ENCODE results near the gene MB. TPM values are rescaled to one million over a fixed set of nuclear protein-coding genes. Genes with fewer than 3 reads are reported as not detected.

Gene MB
- total RNA-seq, 1 experiment from 2014 or later, result 1.5 TPM

DNA sequence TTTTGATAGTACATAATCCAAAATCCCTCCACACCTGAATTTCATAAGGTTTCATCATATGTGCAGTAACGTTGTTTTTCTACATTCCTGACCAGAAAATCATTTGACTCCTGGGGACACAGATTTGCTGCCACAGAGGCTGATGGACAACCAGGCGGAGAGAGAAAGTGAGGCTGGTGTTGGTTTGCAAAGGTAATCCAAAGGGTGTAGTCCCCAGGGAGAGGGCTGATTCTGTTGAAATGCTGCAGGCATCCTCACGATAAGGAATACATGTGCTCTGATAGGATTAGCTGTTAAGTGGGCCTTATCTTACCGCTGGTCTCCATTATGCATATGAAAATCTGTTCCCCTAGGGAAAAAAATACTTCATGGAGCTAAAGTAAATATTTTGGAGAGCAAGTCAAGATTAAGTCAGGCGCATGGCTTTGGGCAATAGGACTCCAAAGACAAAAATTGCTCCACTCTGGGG lies 39.2 kb upstream of the MB start:
- Histone ChIP-seq H2AFZ (ENCODE audit: low read depth, low read length, poor library complexity, severe bottlenecking) (no peak overlapping the region), H3K9ac (ENCODE audit: low read length) (no peak overlapping the region), H3K36me3 (ENCODE audit: control insufficient read depth in 1 of 2, insufficient read depth in 2 of 2, low read length in 2 of 2) (no peaks in the 10 kb centered on the region), H3K4me1 (ENCODE audit: control insufficient read depth in 1 of 2, insufficient read depth in 2 of 2, low read length in 2 of 2) (no peaks in the 10 kb centered on the region), H3K4me3 (replicated peaks in 1 of 2; ENCODE audit: low read depth in 1 of 2, low read length in 2 of 2) (no peak overlapping the region), H3K27me3 (ENCODE audit: insufficient read depth, low read length) (no peaks in the 10 kb centered on the region), H3K9me3 (ENCODE audit: control insufficient read depth in 1 of 2, insufficient read depth in 1 of 2, low read depth in 1 of 2, low read length in 2 of 2) (no peaks in the 10 kb centered on the region), H3K27ac (ENCODE audit: low read depth, low read length) (no peak overlapping the region), H3K4me2 (ENCODE audit: low read length) (no peak overlapping the region), H3K9me2 (ENCODE audit: insufficient read depth) (no peaks in the 10 kb centered on the region), H3K79me2 (ENCODE audit: insufficient read depth, low read length) (no peaks in the 10 kb centered on the region), H4K20me1 (ENCODE audit: insufficient read depth) (no peaks in the 10 kb centered on the region)
- RAD21 ChIA-PET (ENCODE audit: low non-redundant PET in 1 of 2, low total read pairs in 2 of 2, uncharacterized antibody in 2 of 2, unreplicated experiment in 2 of 2), result no interaction called here
- POLR2A ChIA-PET, result no interaction called here
- no peak for ATAC-seq
- no peak for DNase-seq (ENCODE audit: low read depth, low spot score)
- CTCF ChIA-PET, result no interaction called here
- intact Hi-C loops (cut with micrococcal nuclease), result no loop called here
- TF ChIP-seq ZFX (IDR thresholded peaks at IDR 0.05) (no peak), EGR1 (IDR thresholded peaks at IDR 0.05; ENCODE audit: low read depth) (no peak), SRF (IDR thresholded peaks at IDR 0.05; ENCODE audit: low read depth) (no peak), FOSL1 (IDR thresholded peaks at IDR 0.05; ENCODE audit: low read depth) (no peak), CEBPB (IDR thresholded peaks at IDR 0.05; ENCODE audit: low read depth) (peak; percentile 52; the same call in 1 of the 2 replicates), CBX3 (IDR thresholded peaks at IDR 0.05; ENCODE audit: low read depth) (no peak), SP1 (IDR thresholded peaks at IDR 0.05; ENCODE audit: low read depth) (0 out of 2 replicates have a peak, but pooled peaks have one; percentile 30), EZH2 (IDR thresholded peaks at IDR 0.05) (no peak), ZNF274 (IDR thresholded peaks at IDR 0.05; ENCODE audit: low read depth, low read length) (no peak), JUND (IDR thresholded peaks at IDR 0.05) (no peak), EZH2phosphoT487 (IDR thresholded peaks at IDR 0.05; ENCODE audit: borderline replicate concordance) (no peak)
- TF ChIP-seq, protein P1, sequence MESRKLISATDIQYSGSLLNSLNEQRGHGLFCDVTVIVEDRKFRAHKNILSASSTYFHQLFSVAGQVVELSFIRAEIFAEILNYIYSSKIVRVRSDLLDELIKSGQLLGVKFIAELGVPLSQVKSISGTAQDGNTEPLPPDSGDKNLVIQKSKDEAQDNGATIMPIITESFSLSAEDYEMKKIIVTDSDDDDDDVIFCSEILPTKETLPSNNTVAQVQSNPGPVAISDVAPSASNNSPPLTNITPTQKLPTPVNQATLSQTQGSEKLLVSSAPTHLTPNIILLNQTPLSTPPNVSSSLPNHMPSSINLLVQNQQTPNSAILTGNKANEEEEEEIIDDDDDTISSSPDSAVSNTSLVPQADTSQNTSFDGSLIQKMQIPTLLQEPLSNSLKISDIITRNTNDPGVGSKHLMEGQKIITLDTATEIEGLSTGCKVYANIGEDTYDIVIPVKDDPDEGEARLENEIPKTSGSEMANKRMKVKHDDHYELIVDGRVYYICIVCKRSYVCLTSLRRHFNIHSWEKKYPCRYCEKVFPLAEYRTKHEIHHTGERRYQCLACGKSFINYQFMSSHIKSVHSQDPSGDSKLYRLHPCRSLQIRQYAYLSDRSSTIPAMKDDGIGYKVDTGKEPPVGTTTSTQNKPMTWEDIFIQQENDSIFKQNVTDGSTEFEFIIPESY (IDR thresholded peaks at IDR 0.05; ENCODE audit: extremely low read depth, insufficient replicate concordance, low read length), result no peak
- TF ChIP-seq, protein P2, sequence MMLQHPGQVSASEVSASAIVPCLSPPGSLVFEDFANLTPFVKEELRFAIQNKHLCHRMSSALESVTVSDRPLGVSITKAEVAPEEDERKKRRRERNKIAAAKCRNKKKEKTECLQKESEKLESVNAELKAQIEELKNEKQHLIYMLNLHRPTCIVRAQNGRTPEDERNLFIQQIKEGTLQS (IDR thresholded peaks at IDR 0.05), result no peak
- TF ChIP-seq, protein P3, sequence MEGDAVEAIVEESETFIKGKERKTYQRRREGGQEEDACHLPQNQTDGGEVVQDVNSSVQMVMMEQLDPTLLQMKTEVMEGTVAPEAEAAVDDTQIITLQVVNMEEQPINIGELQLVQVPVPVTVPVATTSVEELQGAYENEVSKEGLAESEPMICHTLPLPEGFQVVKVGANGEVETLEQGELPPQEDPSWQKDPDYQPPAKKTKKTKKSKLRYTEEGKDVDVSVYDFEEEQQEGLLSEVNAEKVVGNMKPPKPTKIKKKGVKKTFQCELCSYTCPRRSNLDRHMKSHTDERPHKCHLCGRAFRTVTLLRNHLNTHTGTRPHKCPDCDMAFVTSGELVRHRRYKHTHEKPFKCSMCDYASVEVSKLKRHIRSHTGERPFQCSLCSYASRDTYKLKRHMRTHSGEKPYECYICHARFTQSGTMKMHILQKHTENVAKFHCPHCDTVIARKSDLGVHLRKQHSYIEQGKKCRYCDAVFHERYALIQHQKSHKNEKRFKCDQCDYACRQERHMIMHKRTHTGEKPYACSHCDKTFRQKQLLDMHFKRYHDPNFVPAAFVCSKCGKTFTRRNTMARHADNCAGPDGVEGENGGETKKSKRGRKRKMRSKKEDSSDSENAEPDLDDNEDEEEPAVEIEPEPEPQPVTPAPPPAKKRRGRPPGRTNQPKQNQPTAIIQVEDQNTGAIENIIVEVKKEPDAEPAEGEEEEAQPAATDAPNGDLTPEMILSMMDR (IDR thresholded peaks at IDR 0.05 in 2 of 3, conservative IDR thresholded peaks at IDR 0.05 in 1 of 3; ENCODE audit: borderline replicate concordance in 1 of 3, insufficient read depth in 1 of 3, low read depth in 2 of 3, low read length in 2 of 3), result no peak
- TF ChIP-seq, protein P4, sequence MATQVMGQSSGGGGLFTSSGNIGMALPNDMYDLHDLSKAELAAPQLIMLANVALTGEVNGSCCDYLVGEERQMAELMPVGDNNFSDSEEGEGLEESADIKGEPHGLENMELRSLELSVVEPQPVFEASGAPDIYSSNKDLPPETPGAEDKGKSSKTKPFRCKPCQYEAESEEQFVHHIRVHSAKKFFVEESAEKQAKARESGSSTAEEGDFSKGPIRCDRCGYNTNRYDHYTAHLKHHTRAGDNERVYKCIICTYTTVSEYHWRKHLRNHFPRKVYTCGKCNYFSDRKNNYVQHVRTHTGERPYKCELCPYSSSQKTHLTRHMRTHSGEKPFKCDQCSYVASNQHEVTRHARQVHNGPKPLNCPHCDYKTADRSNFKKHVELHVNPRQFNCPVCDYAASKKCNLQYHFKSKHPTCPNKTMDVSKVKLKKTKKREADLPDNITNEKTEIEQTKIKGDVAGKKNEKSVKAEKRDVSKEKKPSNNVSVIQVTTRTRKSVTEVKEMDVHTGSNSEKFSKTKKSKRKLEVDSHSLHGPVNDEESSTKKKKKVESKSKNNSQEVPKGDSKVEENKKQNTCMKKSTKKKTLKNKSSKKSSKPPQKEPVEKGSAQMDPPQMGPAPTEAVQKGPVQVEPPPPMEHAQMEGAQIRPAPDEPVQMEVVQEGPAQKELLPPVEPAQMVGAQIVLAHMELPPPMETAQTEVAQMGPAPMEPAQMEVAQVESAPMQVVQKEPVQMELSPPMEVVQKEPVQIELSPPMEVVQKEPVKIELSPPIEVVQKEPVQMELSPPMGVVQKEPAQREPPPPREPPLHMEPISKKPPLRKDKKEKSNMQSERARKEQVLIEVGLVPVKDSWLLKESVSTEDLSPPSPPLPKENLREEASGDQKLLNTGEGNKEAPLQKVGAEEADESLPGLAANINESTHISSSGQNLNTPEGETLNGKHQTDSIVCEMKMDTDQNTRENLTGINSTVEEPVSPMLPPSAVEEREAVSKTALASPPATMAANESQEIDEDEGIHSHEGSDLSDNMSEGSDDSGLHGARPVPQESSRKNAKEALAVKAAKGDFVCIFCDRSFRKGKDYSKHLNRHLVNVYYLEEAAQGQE (IDR thresholded peaks at IDR 0.05; ENCODE audit: low read depth), result no peak
- no TSS peak for BruUV-seq (replicated peaks)
